Activated CD4-positive, CD25-positive, alpha-beta regulatory T cell (primary cell): Measurements from ENCODE around the gene HIVEP2.

ENCODE experiments used
- DNase-seq, 4 experiments: peaks; one replicate each; lab custom pipeline; 2025; lab: John Stamatoyannopoulos, UW

Gene HIVEP2

DNA sequence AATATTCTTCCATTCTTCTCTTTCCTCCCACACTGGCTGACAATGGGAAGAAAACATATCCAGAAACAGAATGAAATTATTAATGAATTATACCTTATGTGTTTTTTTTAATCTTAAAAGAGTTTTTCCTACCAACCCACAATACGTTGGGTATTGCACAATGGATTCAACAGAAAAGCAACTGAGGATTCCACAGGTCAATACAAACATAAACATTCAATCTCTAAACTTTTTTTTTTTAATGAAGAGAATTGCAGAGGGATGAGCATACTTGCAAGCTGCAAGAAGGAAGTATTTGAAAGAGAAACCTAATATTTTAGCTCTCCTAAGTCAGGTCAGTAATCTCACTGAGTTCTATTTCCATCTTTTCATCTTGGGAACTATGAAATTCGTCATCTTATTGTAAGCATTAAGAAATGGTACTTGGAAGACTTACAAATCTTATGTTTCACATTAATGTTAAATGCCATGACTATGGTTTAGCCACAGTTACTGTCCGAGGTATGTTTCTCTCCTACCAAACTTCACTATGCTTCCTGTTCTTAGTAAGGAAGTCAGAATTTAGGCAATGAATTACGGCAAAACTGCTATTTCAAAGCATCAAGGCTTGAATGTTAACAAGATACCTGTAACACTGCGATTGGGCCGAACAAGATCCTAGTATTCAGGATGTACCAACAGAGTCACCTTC lies 100.8 kb downstream of the HIVEP2 start:
- no peak for DNase-seq

DNA sequence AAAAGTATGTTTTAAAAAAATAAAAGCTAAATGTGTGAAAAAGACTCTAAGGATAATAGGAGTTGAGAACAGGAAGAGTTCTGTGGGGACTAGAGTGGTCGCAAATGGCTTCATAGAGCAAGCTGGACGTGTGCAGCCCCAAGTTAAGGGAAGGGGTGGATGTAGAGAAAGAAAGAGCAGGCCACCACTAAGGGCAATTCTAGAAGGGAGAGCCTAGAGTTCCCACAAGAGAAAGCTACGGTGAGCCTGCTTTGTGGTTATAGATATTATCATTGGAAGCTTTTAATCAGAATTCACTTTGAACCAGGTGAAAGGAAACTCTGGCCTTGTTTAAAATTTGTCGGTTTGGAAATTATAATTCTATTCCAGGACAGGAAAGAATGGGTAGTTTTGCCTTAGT lies 101.6 kb downstream of the HIVEP2 start:
- DNase-seq, result no peak

DNA sequence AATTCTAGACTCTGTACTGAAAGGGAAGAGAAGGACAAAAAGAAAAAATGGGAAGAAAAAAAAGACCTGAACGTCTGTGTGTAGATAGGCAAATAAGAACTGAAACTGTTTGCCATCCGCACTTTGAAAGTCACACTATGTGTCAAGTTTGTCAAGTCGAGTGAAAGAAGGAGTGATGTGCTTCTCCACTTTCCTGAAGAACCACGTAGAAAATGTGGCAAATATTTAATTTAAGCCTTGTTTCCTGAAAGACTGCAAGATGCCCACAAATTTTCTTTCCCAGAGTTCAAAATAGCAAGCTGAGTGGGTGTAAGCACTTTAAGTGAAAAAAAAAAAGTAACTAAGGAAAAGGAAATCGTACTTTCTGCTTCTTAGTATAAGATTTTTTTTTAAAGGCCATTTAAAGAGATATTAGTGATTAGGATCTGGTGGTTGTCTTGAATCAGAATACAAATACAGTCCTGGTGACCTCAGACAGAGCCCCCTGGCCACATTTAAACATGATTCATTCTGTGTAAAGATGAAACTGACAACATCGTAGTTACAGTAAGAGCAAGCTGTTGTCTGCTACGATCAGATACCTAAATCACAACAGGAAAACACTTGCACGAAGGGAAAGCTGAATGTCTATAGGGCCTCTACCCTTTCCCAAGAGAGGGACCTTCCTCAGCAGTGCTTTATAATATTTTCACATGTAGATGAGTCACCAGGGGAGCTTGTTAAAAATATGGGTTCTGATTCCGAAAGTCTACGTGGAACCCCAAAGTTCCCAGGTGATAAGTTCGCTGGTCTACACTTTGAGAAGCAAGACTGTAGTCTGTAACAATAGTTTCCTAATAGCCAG lies 102.3 kb downstream of the HIVEP2 start:
- peak in 1 of 4 experiments; percentile 16 for DNase-seq

DNA sequence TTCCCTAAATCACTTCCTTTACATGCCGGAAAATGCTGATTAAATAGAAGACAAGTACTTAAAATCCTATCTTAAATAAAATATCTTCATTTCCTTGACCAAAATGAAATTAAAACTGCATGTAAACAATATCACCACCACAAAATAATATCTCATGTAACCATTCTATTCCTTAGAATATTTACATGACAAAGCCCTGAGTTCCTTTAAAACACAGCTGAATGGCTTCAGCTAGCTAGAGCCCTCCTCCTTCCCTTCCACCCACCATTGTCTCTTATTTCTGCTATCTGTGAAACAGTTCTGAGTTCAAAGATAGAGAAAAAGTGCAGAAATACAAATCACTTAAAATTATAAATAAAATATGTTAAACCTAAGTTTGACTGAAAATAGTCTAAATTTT lies 103.1 kb downstream of the HIVEP2 start:
- DNase-seq, result no peak

DNA sequence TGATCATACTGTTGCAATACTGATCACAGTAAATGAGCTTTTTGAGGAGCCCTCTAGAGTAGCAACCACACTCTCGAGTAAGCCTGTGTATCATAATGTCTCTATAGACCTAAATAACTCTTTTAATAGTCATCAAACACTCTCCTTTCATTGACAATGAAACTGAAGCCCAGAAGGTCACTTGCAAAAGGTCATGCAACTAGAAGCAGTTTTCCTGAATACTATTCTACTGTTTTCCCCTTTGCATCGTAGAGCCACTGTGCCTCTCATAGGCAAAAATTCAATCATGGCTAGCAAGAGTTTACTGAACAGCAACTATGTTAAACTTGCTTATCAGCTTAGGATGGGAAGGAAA lies 105.3 kb downstream of the HIVEP2 start:
- DNase-seq, result no peak

DNA sequence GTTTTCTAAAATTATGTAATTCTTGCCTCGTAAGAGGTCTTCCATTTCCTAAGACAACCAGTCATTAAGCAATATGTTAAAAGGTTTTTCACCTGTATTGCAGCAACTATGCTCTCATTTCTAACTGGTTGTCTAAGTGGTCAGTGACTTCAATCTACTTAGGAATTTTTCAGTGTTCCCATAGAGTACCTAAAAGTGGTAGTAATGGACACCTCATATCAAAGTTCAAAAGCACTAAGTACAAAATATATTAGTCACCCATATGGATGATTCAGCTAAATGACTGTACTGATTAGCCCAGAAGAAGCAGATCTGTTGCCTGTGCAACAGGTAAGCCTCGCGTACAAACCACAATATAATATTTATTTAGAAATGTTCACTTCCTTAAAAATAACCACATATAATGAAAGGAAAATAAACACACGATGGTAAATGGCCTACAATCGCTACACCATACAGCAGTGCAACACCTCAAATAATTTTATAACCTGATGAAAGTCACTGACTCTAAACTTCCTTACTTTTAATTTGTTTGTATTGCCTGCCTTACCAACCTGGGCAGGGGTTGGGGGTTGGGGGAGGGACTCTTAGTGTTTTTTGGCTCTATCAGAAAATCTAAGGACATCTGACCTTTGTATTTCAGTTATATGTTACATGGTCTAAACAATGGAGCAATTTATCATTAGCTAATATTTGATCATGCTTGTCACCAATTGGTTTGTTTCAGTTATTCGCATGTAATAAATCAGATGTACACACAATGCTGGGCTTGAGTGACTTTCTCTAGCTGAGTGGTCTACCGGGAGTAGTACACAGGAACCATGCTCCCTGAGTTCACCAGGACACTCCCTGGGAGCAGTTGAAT lies 105.9 kb downstream of the HIVEP2 start:
- no peak for DNase-seq

DNA sequence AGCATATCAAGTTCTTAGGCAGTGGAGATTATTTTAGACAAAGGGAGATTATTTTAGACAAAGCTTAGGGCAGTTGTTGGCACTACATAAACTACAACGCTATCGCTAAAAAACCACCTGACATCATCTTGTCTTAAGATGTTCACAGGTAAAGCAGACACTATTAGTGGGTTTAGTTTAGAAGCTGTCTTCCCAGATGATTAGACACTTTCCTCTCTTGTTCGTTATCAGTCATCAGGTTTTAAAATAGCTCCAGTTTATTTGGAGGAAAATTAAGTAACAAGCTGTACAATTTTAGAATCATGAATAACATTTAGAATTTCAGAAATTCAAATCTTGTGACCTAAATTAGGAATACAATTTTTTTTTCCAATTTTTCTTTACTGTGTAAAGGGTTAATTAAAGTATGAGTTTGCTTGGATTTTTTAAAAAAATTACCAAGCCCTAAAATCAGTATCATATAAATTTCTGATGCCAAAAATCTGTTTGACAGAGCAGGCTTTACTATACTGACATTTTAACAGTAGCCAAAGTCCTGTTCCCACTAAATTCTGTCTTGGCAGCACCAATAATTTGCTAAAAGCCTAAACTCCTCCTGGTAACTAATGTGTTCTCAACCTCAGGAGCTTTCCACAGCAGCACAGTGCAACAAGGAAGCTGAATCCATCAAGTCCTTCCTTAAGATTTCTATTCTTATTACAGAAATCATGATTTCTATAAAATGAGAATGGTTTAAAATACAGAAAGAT lies 109.0 kb downstream of the HIVEP2 start:
- DNase-seq, result no peak

DNA sequence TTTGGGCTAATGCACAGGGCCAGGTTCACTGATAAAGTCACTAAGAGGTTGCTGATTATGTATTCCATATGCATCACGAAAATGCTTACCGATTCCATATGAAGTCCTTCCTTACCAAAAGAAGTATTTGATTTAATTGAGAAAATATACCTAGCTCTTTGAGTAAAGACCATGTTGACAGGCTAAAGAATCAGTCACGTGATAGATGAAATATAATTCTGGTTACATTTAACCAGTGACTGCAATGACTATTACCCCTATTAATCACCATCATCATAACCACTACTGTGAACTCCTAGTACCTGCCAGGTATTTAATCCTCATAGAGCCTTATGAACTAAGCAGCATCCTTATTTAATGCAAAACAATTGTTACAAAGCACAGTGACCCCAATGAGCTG lies 110.1 kb downstream of the HIVEP2 start:
- DNase-seq, result no peak

DNA sequence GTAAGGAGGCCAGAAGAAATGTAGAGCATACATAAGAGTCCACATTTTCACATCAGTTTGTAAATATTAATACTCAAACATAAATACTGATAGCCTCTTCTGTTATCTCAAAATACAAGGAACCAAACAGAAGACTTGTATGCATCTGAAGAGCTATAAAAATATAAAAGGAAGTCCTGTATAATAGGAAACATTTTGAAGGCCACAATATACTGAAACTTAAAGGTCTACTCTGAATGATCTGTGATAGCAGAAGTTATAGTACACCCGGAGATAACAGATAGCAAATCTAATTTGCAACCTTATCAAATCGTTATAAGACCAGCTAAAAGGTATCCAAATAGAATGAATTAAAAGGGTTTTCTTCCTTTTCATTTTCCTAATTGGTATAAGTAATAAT lies 111.2 kb downstream of the HIVEP2 start:
- no peak for DNase-seq

DNA sequence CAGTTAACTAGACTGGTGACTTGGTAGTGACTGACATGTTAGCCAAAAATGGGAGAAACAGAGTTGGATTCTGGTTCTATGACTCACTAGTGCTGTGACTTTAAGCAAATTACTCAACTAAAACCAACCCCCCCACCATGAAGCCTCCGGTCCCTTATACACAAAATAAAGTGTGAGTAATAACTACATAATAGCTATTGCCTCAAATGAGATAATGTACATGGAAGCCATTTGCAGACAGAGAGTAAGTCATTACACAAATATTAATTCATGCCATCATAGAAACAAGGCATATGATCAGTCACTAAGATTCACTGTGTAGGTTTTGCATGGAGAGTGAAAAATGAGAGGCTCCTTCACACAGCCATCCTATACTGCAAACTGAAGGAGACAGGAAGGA lies 111.9 kb downstream of the HIVEP2 start:
- DNase-seq, result no peak

DNA sequence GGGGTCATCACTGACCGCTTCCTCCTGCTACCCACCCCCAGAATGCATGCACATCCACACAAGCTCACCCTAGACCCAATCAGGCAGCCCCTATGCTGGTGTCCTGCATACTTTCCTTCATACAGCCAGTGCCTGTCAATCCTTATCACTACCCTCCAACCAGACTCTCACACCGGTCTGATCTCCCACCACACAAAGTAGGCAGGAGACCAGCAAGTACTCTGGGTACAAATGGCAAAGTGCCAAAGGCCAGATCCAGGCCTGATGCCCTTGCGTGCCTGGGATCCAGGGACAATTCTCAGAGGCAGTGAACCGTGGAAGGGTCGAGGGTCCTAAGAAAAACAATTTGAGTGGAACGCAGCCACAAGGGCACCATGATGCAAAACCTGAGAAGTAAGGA lies 114.2 kb downstream of the HIVEP2 start:
- no peak for DNase-seq

DNA sequence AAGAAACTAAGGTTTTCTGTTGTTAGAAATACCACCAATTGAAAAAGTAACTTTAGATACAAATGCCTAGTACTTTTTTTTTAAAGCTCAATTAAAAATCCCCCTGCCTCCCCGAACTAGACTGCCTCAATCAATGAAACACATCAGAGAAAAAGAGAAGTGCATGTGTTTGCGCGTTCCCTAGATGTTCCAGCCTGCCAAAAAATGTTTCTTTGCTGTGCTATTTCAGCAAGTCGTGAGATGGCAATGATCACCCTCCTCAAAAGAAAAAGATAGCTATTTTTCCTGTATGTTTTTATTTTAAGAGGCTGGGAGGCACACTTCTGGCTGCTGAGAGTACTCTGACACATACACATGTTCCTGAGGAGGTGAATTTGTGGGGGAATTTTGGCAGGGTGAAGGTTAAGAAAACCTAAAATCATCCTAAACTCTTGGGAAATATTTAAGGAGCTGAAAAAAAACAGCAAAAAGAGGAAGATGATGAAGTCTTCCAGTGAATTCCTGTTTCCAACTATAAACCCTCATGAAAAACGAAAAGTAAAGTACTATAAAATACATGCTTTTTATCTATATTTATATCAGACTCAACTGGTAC lies 114.8 kb downstream of the HIVEP2 start:
- DNase-seq, result no peak

DNA sequence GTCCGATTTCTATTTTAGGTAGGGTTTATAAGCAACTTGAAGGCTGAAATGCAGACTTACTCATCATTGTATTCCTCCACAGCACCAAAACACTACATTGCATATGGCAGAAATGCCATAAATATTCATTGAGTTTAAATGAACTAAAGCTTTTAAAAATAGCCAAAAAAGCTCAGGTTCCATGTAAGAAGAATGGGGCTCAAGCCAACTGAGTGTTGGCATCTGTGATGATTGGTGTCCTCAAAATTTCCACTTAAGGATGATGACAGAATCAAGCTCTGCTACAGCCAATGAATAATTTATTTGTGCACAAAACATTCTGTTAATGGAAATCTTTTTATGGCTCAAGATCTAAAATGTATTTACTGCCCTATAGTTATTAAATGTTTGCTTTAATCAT lies 115.4 kb downstream of the HIVEP2 start:
- no peak for DNase-seq

DNA sequence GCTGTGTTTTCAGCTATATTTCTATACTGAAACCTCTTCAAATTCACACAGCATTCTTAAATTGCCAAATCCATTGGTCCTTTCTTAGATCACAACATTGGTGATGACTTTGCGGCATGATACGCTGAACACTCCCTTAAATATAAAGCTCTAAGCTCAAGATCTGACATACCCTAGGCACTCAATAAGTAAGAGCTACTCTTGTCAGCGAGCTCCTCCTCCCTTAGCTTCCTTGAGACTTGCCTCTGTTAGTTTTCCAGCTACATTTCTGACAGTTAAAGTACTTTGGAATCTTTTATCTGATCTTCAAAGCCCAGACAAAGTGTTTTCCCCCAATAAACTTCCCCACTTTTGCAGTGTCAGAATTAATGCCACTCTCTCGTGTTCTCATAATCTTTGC lies 117.0 kb downstream of the HIVEP2 start:
- DNase-seq, result no peak

DNA sequence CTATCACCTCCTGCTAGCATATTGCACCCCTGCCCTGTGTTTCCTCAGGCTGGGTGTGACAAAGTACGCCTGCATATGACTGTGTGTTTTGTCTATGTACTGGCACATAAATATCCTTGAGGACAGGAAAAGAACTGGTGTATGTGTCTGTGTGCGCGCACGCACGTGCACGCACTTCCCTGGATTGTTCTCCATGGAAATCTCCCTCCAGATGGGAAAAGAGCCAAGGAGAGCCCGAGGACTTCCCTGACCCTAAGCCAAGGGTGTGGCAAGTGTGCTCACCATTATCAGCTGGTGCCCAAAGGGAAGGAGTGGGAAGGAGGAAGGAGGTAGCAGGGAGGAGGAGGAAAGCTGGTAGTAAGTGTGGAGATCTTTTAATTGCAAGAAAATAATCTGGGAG lies 117.6 kb downstream of the HIVEP2 start:
- DNase-seq, result no peak

DNA sequence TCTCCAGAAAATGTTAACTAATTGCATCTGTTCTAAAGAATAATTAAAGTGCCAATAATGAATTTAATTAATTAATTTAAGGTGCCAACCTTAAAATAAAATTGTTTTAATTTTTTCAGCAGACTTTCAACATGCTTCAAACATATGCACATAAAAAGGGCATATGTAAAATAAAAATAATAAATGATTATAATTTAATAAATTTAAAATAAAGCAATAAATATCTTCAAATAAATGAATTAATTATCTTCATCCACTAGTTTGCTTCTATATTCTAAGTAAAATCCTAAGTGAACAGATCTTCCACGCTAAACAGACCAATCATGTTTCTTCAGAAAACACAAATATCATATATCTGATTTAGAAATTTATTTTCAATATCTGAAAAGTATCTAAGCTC lies 119.2 kb downstream of the HIVEP2 start:
- DNase-seq, result no peak

DNA sequence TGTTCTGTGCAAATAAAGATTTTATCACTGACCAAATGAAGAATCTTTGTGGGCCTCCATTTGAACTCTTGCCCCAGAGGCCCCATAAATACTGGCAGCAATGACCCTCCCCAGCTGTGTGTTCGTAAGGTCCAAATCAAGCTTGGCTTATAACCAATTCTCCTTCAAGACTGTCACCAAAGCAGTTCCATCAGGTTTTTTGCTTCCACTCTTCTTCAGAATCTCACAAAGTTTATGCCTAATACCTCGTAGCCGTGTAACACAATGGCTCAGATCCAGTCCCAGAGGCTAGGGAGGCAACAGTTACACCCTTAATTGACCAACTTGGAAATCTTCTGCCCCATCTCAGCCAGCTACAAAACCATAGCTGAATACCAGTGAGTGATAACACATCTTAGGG lies 120.5 kb downstream of the HIVEP2 start:
- no peak for DNase-seq

DNA sequence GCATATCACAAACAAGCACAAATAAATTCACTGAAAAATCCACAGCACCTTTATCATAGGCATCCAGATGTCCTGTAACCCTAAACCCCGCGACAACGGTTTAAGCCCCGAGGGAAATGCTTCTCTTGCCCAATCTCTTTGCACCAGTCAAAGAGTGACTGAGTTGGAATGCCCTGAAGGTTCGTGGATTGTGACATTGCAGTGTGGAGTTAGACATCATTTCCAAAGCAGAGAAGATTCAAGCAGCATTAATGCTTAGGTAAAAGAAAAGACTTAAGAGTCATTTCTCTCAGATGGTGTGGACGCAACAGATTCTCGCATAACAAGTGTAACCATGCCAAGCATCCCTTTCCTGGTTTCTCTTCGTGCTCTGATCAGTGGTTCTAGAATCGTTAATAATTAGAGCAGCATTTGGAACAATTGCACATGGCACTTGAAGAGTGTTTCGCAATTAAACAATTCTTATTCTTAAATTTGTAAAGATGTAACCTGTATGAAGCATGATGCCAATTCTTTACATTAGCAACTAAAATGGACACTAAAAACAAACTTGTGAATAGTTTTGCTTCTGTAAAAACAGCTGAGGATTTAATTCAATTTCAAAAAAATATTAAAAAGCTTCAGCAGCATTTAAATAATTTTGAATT lies 121.6 kb downstream of the HIVEP2 start:
- no peak for DNase-seq

DNA sequence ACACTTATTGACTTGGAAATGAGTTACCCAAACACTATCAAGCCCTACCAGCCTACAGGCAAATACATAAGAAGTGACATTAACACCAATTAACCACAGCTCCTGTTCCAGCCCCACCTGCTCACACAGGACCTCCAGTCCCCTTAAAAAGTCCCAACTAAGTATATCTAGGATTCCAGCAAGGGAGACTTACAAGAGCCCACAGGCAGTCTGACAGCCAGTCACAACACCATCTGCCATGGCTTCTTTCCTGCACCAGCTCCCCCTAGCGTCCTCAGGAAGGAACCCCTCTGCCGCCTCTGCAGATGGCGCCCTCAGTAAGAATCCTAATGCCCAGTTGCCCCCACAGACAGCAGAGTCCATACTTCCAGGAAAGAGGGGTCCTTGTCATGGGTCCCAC lies 122.1 kb downstream of the HIVEP2 start:
- no peak for DNase-seq

DNA sequence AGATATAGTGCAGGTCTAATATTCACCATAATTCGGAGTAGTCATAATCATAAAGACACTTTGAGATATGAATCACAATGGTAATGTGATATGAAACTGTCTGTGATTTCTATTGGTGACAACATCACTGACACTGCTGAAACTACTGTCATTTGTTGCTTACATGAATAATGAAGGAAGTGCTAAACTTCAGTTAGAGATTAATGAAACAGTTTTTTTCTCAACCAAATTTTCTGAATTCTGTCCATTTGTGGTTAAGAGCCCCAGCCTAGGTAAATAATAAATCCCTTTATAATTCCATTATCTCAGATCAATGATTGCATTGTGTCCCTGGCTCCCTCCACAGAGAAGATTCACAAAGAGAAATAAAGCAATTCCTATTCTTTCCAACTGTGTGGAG lies 122.6 kb downstream of the HIVEP2 start:
- DNase-seq, result no peak

DNA sequence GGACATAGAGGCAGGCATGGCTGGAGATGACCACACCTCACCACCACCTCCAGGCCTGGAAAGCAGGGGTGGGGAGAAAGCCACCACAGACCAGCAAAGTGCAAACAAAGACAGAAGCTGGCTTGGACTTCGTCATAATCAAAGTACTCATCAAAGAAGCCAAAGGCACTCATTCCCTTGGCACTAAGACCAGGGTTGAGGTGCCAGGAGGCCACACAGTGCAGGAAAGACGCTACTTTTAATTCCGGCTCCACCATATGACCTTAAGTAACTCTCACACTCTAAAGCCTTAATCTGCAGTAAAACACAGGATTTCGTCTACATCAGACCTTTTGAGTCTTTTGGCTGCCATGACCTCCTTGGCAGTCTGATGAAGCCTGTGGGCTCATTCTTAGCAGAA lies 123.1 kb downstream of the HIVEP2 start:
- no peak for DNase-seq
